Prostate gland (tissue), 2 donors: Measurements from ENCODE around the gene ZRANB3.

ENCODE experiments used
- CTCF ChIP-seq, 4 experiments: fragments of 200-600 bp in 2 of 4; fragments of 450-650 bp in 2 of 4; sonication (generic) in 2 of 4; IDR thresholded peaks; 1 replicate in 3 of 4; 2 replicates in 1 of 4; pipeline ENCODE4 v1.5.1; 2016 to 2019; ENCODE audit warnings: antibody characterized with exemption in 4 of 4, mild to moderate bottlenecking in 2 of 4, moderate library complexity in 2 of 4
- POLR2A ChIP-seq: fragments of 450-650 bp; IDR thresholded peaks from one replicate; pipeline ENCODE4 v1.6.1; 2016; ENCODE audit warnings: antibody characterized with exemption, mild to moderate bottlenecking
- POLR2AphosphoS5 ChIP-seq: sonication (generic); formaldehyde crosslinking; IDR thresholded peaks from one replicate; pipeline ENCODE4 v1.6.1; 2017; ENCODE audit warnings: antibody characterized with exemption

GRCh38 chr2:135230150-135230549, 300.9 kb downstream of the ZRANB3 start:
- TF ChIP-seq CTCF (IDR thresholded peaks at IDR 0.05) (no peak), POLR2A (no peak), POLR2AphosphoS5 (no peak)
